ENCODE measurements around the gene BBIP1.

DNA sequence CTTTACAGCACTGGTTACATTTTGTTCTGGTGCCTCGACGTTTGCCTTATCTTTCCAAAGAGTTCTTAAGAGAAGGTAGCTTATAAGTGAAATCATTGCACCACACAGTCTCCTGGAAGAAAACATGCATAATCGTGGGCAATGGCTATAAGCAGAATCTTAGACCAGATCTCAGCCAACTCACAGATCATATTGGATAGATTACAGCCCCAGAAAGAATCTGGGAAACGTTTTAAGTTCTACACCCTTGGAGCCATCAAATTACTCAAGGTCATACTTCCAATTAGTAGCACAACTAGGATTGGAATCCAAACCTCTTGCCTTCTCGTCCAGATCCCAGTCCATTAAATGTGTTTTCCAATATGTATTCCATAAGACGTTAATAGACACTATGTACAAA lies 56.0 kb downstream of the BBIP1 start:
- TF ChIP-seq, protein P1, sequence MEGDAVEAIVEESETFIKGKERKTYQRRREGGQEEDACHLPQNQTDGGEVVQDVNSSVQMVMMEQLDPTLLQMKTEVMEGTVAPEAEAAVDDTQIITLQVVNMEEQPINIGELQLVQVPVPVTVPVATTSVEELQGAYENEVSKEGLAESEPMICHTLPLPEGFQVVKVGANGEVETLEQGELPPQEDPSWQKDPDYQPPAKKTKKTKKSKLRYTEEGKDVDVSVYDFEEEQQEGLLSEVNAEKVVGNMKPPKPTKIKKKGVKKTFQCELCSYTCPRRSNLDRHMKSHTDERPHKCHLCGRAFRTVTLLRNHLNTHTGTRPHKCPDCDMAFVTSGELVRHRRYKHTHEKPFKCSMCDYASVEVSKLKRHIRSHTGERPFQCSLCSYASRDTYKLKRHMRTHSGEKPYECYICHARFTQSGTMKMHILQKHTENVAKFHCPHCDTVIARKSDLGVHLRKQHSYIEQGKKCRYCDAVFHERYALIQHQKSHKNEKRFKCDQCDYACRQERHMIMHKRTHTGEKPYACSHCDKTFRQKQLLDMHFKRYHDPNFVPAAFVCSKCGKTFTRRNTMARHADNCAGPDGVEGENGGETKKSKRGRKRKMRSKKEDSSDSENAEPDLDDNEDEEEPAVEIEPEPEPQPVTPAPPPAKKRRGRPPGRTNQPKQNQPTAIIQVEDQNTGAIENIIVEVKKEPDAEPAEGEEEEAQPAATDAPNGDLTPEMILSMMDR (IDR thresholded peaks at IDR 0.05): no peak
- TF ChIP-seq POLR2A (IDR thresholded peaks at IDR 0.05): no peak

All from esophagus squamous epithelium (tissue), 4 donors.